ENCODE data around the gene AGR2.

DNA sequence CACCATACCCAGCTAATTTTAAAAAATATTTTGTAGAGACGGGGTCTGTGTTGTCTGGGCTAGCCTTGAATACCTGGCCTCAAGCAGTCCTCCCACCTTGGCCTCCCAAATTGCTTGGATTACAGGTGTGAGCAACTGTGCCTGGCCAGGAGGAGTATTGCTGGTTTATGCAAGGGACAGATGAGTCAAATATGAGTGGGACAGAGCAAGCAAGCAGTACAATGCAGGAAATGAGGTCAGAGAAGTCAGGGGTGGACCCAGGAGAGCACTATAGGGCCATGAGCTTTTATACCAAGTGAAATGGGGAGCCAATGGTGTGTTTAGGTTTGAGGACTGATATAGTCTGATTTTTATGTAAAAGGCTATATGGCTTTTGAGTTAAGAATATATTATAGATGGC lies 45.0 kb downstream of the AGR2 start:
- TF ChIP-seq, protein P1, sequence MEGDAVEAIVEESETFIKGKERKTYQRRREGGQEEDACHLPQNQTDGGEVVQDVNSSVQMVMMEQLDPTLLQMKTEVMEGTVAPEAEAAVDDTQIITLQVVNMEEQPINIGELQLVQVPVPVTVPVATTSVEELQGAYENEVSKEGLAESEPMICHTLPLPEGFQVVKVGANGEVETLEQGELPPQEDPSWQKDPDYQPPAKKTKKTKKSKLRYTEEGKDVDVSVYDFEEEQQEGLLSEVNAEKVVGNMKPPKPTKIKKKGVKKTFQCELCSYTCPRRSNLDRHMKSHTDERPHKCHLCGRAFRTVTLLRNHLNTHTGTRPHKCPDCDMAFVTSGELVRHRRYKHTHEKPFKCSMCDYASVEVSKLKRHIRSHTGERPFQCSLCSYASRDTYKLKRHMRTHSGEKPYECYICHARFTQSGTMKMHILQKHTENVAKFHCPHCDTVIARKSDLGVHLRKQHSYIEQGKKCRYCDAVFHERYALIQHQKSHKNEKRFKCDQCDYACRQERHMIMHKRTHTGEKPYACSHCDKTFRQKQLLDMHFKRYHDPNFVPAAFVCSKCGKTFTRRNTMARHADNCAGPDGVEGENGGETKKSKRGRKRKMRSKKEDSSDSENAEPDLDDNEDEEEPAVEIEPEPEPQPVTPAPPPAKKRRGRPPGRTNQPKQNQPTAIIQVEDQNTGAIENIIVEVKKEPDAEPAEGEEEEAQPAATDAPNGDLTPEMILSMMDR (IDR thresholded peaks at IDR 0.05): no peak
- no peak for TF ChIP-seq POLR2A (IDR thresholded peaks at IDR 0.05)
